HepG2 (cell line): ENCODE results near the gene STK11. TPM values are rescaled to one million over a fixed set of nuclear protein-coding genes. Genes with fewer than 3 reads are reported as not detected.

ENCODE experiments used
- ARID4A ChIP-seq: sonication (generic); formaldehyde crosslinking; IDR thresholded peaks from 2 replicates; pipeline ENCODE4 v1.5.0; 2020; ENCODE audit warnings: mild to moderate bottlenecking, missing genetic modification reagents, borderline replicate concordance
- ARID5B ChIP-seq: IDR thresholded peaks from 2 replicates; pipeline ENCODE4 v1.4.0; 2020; ENCODE audit warnings: mild to moderate bottlenecking, missing genetic modification reagents
- KLF9 ChIP-seq: IDR thresholded peaks from 2 replicates; pipeline ENCODE4 v1.6.1; 2016; ENCODE audit warnings: low read depth
- MXI1 ChIP-seq: IDR thresholded peaks from 3 replicates; pipeline ENCODE4 v1.6.1; 2012; ENCODE audit warnings: low read depth, low read length, inconsistent platforms, borderline replicate concordance
- NCOA1 ChIP-seq: sonication (generic); formaldehyde crosslinking; IDR thresholded peaks from 2 replicates; pipeline ENCODE4 v1.9.0; 2021; ENCODE audit warnings: missing genetic modification reagents
- UBTF ChIP-seq: sonication (generic); formaldehyde crosslinking; IDR thresholded peaks from 2 replicates; pipeline ENCODE4 v1.4.0; 2020; ENCODE audit warnings: mild to moderate bottlenecking, missing genetic modification reagents
- ZBED4 ChIP-seq: sonication (generic); formaldehyde crosslinking; IDR thresholded peaks from 2 replicates; pipeline ENCODE4 v1.4.0; 2020; ENCODE audit warnings: missing genetic modification reagents, borderline replicate concordance
- ZNF513 ChIP-seq: sonication (generic); formaldehyde crosslinking; conservative IDR thresholded peaks from 2 replicates; pipeline ENCODE4 v1.5.0; 2020; ENCODE audit warnings: missing genetic modification reagents
- ZNF607 ChIP-seq: sonication (generic); formaldehyde crosslinking; IDR thresholded peaks from 2 replicates; pipeline ENCODE4 v1.5.1; 2020; ENCODE audit warnings: missing genetic modification reagents, mild to moderate bottlenecking, borderline replicate concordance
- ZNF816 ChIP-seq: sonication (generic); formaldehyde crosslinking; IDR thresholded peaks from 2 replicates; pipeline ENCODE4 v1.8.0; 2022; ENCODE audit warnings: missing genetic modification reagents, mild to moderate bottlenecking, borderline replicate concordance
- polyA plus RNA-seq, 8 experiments: library from polyadenylated mRNA; depleted of rRNA in 3 of 8; stranded (reverse) in 7 of 8; unstranded in 1 of 8; fragments of >200 nt; fragmentation: Illumina TruSeq in 4 of 8; extraction: Trizol in 4 of 8; gene quantifications; 2 replicates each; pipeline versions ENCODE4 v1.2.1 to v1.2.3, GENCODE V29; 2011 to 2016; ENCODE audit warnings: low read depth in 4 of 8, missing spikeins in 1 of 8, mixed read lengths in 1 of 8; ENCODE audit not compliant: insufficient read depth in 1 of 8
- total RNA-seq, 5 experiments: library from RNA; depleted of rRNA; stranded (reverse); fragments of >200 nt; fragmentation: Illumina TruSeq; extraction: Trizol; gene quantifications; 2 replicates each; pipeline ENCODE4 v1.2.3, GENCODE V29; 2016; ENCODE audit warnings: low read depth in 1 of 5

Gene STK11
- total and polyA plus RNA-seq, 2 of the 13 experiments (the other 11 are each of a cell fraction or from before 2014, with no cell fraction given) = 27.5 to 43.6 TPM

- TF ChIP-seq UBTF (CRISPR knock-in tag) (no peak; the same call in 1 of the 2 replicates), KLF9 (peak; percentile 48; the same call in 1 of the 2 replicates), ZNF816 (peak; percentile 86), ARID5B (CRISPR knock-in tag) (peak; percentile 62), ZNF513 (CRISPR knock-in tag) (no peak), ZNF607 (peak; percentile 69; the same call in 1 of the 2 replicates), NCOA1 (no peak), ARID4A (CRISPR knock-in tag) (peak; percentile 79; the same call in 1 of the 2 replicates), ZBED4 (CRISPR knock-in tag) (0 out of 2 replicates have a peak, but pooled peaks have one; percentile 53), MXI1 (peak; percentile 62; the same call in 1 of the 3 replicates)
Observed at GRCh38 chr19:1266129-1266915, 60.7 kb downstream of the STK11 start (continued).
